Keratinocyte (primary cell): Measurements from ENCODE around the gene A4GNT. TPM values are rescaled to one million over a fixed set of nuclear protein-coding genes. Genes with fewer than 3 reads are reported as not detected.

Experiments
- DNase-seq: peaks from one replicate; pipeline ENCODE4 v3.0.0-alpha.2; 2011; ENCODE audit warnings: low read depth, missing footprints, low spot score
- FAIRE-seq: peaks from 2 replicates; lab custom pipeline; 2011; peaks lifted over from hg19 to GRCh38; lab: Jason Lieb, UNC
- H2AFZ ChIP-seq: 2 replicates; pipeline ENCODE4 v1.6.0; 2012; ENCODE audit warnings: low read length, control low read depth, inconsistent platforms; ENCODE audit not compliant: control insufficient read depth
- H3K27ac ChIP-seq: 2 replicates; pipeline ENCODE4 v1.5.1; 2011; ENCODE audit warnings: low read length; ENCODE audit not compliant: control insufficient read depth, insufficient read depth
- H3K27me3 ChIP-seq: 3 replicates; pipeline ENCODE4 v1.6.0; 2011; ENCODE audit warnings: low read length; ENCODE audit not compliant: control insufficient read depth, insufficient read depth; ENCODE audit errors: extremely low read depth
- H3K36me3 ChIP-seq, 2 experiments: 2 replicates in 1 of 2; 3 replicates in 1 of 2; pipeline ENCODE4 v1.5.1; 2011; ENCODE audit warnings: low read length in 2 of 2, mild to moderate bottlenecking in 1 of 2; ENCODE audit not compliant: control insufficient read depth in 2 of 2, insufficient read depth in 2 of 2; ENCODE audit errors: extremely low read depth in 1 of 2
- H3K4me1 ChIP-seq: 3 replicates; pipeline ENCODE4 v1.5.1; 2011; ENCODE audit warnings: low read length; ENCODE audit not compliant: control insufficient read depth, insufficient read depth; ENCODE audit errors: extremely low read depth
- H3K4me2 ChIP-seq: 3 replicates; pipeline ENCODE4 v1.6.0; 2011; ENCODE audit warnings: low read depth, low read length; ENCODE audit not compliant: control insufficient read depth, insufficient read depth; ENCODE audit errors: extremely low read depth
- H3K4me3 ChIP-seq, 3 experiments: fragments of 200-600 bp in 1 of 3; sonication (generic) in 1 of 3; 2 replicates in 2 of 3; 3 replicates in 1 of 3; pipeline ENCODE4 v1.5.1; 2011 to 2016; ENCODE audit warnings: low read length in 3 of 3, mild to moderate bottlenecking in 3 of 3, control low read depth in 2 of 3, inconsistent platforms in 1 of 3, low read depth in 1 of 3, mixed read lengths in 1 of 3, mixed run types in 1 of 3, moderate library complexity in 1 of 3; ENCODE audit not compliant: control insufficient read depth in 2 of 3, insufficient read depth in 2 of 3; ENCODE audit errors: extremely low read depth in 1 of 3
- H3K79me2 ChIP-seq: 2 replicates; pipeline ENCODE4 v1.6.0; 2012; ENCODE audit warnings: low read length; ENCODE audit not compliant: control insufficient read depth, insufficient read depth
- H3K9ac ChIP-seq: 3 replicates; pipeline ENCODE4 v1.6.0; 2011; ENCODE audit warnings: low read length; ENCODE audit not compliant: control insufficient read depth, insufficient read depth; ENCODE audit errors: extremely low read depth
- H3K9me1 ChIP-seq: 3 replicates; pipeline ENCODE4 v1.6.0; 2011; ENCODE audit warnings: low read length; ENCODE audit not compliant: control insufficient read depth, insufficient read depth; ENCODE audit errors: extremely low read depth
- H3K9me3 ChIP-seq: 2 replicates; pipeline ENCODE4 v1.5.1; 2012; ENCODE audit warnings: low read depth, low read length; ENCODE audit not compliant: control insufficient read depth
- H4K20me1 ChIP-seq: 3 replicates; pipeline ENCODE4 v1.6.0; 2011; ENCODE audit warnings: low read length; ENCODE audit not compliant: control insufficient read depth, insufficient read depth; ENCODE audit errors: extremely low read depth
- EZH2 ChIP-seq: IDR thresholded peaks from one replicate; pipeline ENCODE4 v1.6.1; 2012; ENCODE audit warnings: inconsistent platforms, mild to moderate bottlenecking, low read length, moderate library complexity
- dilution Hi-C: fragments of 300-500 bp; cut with MboI; formaldehyde crosslinking; loops from one replicate; pipeline ENCODE4 v1.7.0; 2020; ENCODE audit warnings: low sequenced_read_pairs; ENCODE audit not compliant: extremely low pct_ligation_motif_present
- polyA plus RNA-seq, 5 experiments: library from polyadenylated mRNA; depleted of rRNA in 3 of 5; stranded (reverse) in 3 of 5; stranded (forward) in 1 of 5; unstranded in 1 of 5; fragments of >200 nt; gene quantifications; 1 replicate in 1 of 5; 2 replicates in 3 of 5; 3 replicates in 1 of 5; pipeline versions ENCODE4 v1.2.1 to v1.2.3, GENCODE V29; 2011 to 2012; ENCODE audit warnings: missing spikeins in 2 of 5, low read depth in 1 of 5, low replicate concordance in 1 of 5
- TF ChIP-seq, protein P1 (sequence below), 3 experiments: IDR thresholded peaks in 1 of 3; conservative IDR thresholded peaks in 1 of 3; optimal IDR thresholded peaks in 1 of 3; 2 replicates in 2 of 3; 3 replicates in 1 of 3; pipeline versions ENCODE3 to v1.5.1; 2011; ENCODE audit warnings: low read length in 3 of 3, mild to moderate bottlenecking in 3 of 3, moderate library complexity in 2 of 3, control low read depth in 1 of 3, inconsistent platforms in 1 of 3; ENCODE audit not compliant: insufficient read depth in 2 of 3; ENCODE audit errors: extremely low read depth in 1 of 3

Gene A4GNT
- polyA plus RNA-seq, 1 donor (not counting 4 experiments of a cell fraction or from before 2014, with no cell fraction given) = not detected

DNA sequence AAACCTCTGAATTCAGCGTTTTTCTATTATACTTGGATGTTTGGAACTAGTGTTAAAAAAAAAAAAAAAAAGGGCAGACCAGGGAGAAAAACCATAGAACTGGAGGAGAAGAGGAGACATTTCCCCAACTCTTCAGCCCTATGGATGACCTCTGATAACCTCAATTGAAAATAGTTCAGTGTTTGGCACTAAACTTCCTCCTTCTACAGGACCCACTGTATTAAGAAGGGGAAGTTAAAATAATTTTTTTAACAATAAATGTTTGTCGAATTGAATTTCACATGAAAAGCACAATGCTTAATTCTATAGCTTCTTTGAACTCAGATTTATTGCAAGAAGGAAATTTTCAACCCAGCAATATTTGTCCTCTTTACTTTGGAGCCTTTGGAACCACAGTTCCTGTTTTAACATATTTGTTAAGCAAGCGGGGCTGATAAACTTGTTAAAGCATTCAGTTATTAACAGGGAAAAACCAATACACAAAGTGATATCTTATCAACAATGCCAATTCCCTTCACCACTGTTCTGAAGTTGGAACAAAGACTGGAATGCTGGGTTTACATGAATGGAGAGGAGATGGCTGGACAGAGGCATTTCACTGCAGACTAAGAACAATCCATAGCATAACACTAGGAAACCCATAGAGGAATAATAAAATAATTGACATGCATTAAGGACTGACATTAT is 3.1 kb upstream of the A4GNT start:
- no peak overlapping the region for H3K27ac ChIP-seq
- H3K4me3 ChIP-seq = no peak overlapping the region
- no peaks in the 10 kb centered on the region for H3K4me1 ChIP-seq
- no peak for FAIRE-seq
- no peak overlapping the region for H2AFZ ChIP-seq
- dilution Hi-C loops = no loop called here
- H3K9me1 ChIP-seq = no peaks in the 10 kb centered on the region
- TF ChIP-seq, protein P1, sequence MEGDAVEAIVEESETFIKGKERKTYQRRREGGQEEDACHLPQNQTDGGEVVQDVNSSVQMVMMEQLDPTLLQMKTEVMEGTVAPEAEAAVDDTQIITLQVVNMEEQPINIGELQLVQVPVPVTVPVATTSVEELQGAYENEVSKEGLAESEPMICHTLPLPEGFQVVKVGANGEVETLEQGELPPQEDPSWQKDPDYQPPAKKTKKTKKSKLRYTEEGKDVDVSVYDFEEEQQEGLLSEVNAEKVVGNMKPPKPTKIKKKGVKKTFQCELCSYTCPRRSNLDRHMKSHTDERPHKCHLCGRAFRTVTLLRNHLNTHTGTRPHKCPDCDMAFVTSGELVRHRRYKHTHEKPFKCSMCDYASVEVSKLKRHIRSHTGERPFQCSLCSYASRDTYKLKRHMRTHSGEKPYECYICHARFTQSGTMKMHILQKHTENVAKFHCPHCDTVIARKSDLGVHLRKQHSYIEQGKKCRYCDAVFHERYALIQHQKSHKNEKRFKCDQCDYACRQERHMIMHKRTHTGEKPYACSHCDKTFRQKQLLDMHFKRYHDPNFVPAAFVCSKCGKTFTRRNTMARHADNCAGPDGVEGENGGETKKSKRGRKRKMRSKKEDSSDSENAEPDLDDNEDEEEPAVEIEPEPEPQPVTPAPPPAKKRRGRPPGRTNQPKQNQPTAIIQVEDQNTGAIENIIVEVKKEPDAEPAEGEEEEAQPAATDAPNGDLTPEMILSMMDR (optimal IDR thresholded peaks at IDR 0.05 in 1 of 3, IDR thresholded peaks at IDR 0.05 in 1 of 3, conservative IDR thresholded peaks at IDR 0.05 in 1 of 3; ENCODE audit: extremely low read depth in 1 of 3, insufficient read depth in 2 of 3, low read length in 3 of 3) = no peak
- TF ChIP-seq EZH2 = no peak
- H3K36me3 ChIP-seq = no peaks in the 10 kb centered on the region
- H3K79me2 ChIP-seq = no peaks in the 10 kb centered on the region
- no peaks in the 10 kb centered on the region for H4K20me1 ChIP-seq
- no peak for DNase-seq
- H3K27me3 ChIP-seq = peaks cover 4% of the 10 kb centered on the region
- H3K9ac ChIP-seq = no peak overlapping the region
- no peaks in the 10 kb centered on the region for H3K9me3 ChIP-seq
- H3K4me2 ChIP-seq = no peak overlapping the region

DNA sequence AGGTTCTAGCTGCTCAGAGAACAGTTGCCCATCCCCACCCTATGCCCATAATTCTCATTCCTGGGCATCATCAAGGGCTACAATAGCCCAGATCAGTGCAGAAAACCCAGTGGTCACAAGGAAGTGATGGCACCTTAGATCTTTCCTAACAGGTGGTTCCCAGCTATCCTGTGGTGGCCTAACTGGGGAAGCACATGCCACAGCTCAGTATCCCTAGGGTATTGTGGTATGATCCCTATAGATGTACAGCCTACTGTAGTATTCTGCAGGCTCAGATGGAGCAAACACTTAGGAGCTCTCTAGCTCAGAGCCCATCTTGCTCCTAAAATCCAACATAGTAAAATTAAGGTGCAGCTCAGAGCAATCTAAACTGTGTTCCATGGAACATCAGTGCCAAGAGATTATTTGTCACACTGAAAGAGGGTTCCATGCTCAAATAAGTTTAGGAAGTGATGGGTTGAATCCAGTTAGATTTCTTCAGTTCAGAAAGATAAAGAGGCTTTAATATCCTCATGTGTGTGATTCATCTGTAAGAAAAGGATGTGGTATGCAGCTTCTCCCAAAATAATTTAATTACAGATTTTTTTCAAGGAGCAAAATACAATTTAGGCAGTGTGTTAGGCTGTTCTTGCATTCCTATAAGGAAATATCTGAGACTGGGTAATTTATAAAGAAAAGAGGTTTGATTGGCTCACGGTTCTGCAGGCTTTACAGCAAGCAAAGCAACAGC is 4.4 kb downstream of the A4GNT start:
- Histone ChIP-seq H3K4me2 (no peak overlapping the region), H3K9me3 (no peaks in the 10 kb centered on the region), H2AFZ (no peak overlapping the region), H3K79me2 (no peaks in the 10 kb centered on the region), H3K27ac (no peak overlapping the region), H3K4me1 (no peaks in the 10 kb centered on the region), H4K20me1 (no peaks in the 10 kb centered on the region), H3K36me3 (no peaks in the 10 kb centered on the region), H3K9ac (no peak overlapping the region), H3K4me3 (no peak overlapping the region), H3K9me1 (no peaks in the 10 kb centered on the region), H3K27me3 (peaks cover 4% of the 10 kb centered on the region)
- no peak for DNase-seq
- dilution Hi-C loops = no loop called here
- TF ChIP-seq, protein P1 (optimal IDR thresholded peaks at IDR 0.05 in 1 of 3, IDR thresholded peaks at IDR 0.05 in 1 of 3, conservative IDR thresholded peaks at IDR 0.05 in 1 of 3; ENCODE audit: extremely low read depth in 1 of 3, insufficient read depth in 2 of 3, low read length in 3 of 3) = no peak
- no peak for TF ChIP-seq EZH2
- no peak for FAIRE-seq
